Smooth muscle cell (in vitro differentiated cells): ENCODE data around the gene AQR. TPM values are rescaled to one million over a fixed set of nuclear protein-coding genes. Genes with fewer than 3 reads are reported as not detected.

Experiments
- DNase-seq: peaks from one replicate; lab custom pipeline; 2025; ENCODE audit not compliant: unreplicated experiment; lab: John Stamatoyannopoulos, UW
- H2AFZ ChIP-seq: fragments of 200-600 bp; sonication (generic); 2 replicates; pipeline ENCODE4 v1.6.0; 2016; ENCODE audit warnings: antibody characterized with exemption, low read depth, mild to moderate bottlenecking
- H3F3A ChIP-seq: fragments of 200-600 bp; sonication (generic); 2 replicates; pipeline ENCODE4 v1.6.0; 2017; ENCODE audit warnings: antibody characterized with exemption, low read depth
- H3K27ac ChIP-seq: fragments of 200-600 bp; sonication (generic); 2 replicates; pipeline ENCODE4 v1.5.1; 2016; ENCODE audit warnings: low read depth, mild to moderate bottlenecking
- H3K27me3 ChIP-seq: fragments of 200-600 bp; sonication (generic); 2 replicates; pipeline ENCODE4 v1.6.1; 2016; ENCODE audit warnings: low read depth, mild to moderate bottlenecking
- H3K36me3 ChIP-seq: fragments of 200-600 bp; sonication (generic); 2 replicates; pipeline ENCODE4 v1.5.1; 2016; ENCODE audit warnings: low read depth
- H3K4me1 ChIP-seq: fragments of 200-600 bp; sonication (generic); 2 replicates; pipeline ENCODE4 v1.5.1; 2016; ENCODE audit warnings: low read depth
- H3K4me2 ChIP-seq: fragments of 200-600 bp; sonication (generic); 2 replicates; pipeline ENCODE4 v1.6.0; 2016; ENCODE audit warnings: mild to moderate bottlenecking
- H3K4me3 ChIP-seq: fragments of 200-600 bp; sonication (generic); 2 replicates; pipeline ENCODE4 v1.5.1; 2016; ENCODE audit warnings: mild to moderate bottlenecking
- H3K79me2 ChIP-seq: fragments of 200-600 bp; sonication (generic); 2 replicates; pipeline ENCODE4 v1.6.0; 2016; ENCODE audit warnings: low read depth, mild to moderate bottlenecking
- H3K9ac ChIP-seq: fragments of 200-600 bp; sonication (generic); 2 replicates; pipeline ENCODE4 v1.6.0; 2016; ENCODE audit warnings: low read depth
- H3K9me3 ChIP-seq: fragments of 200-600 bp; sonication (generic); replicated peaks from 2 replicates; pipeline ENCODE4 v1.5.1; 2016; ENCODE audit warnings: low read depth
- H4K20me1 ChIP-seq: fragments of 200-600 bp; sonication (generic); 2 replicates; pipeline ENCODE4 v1.6.0; 2016; ENCODE audit warnings: low read depth
- CTCF ChIP-seq: fragments of 200-600 bp; sonication (generic); IDR thresholded peaks from 2 replicates; pipeline ENCODE4 v1.5.1; 2017; ENCODE audit warnings: borderline replicate concordance, mild to moderate bottlenecking, antibody characterized with exemption; ENCODE audit not compliant: insufficient read depth, poor library complexity, severe bottlenecking
- WGBS: methylation state at CpG from one replicate; pipeline ENCODE4 v1.1.7; 2016; ENCODE audit warnings: low lambda C conversion rate; 5-methylcytosine and 5-hydroxymethylcytosine counted together
- polyA plus RNA-seq: library from polyadenylated mRNA; unstranded; fragments of >200 nt; fragmentation: Nextera tagmentation; extraction: Ambion mirVana; gene quantifications from 2 replicates; pipeline ENCODE4 v1.2.1, GENCODE V29; 2016
- total RNA-seq: library from RNA; depleted of rRNA; stranded (reverse); fragments of >200 nt; gene quantifications from 2 replicates; pipeline ENCODE4 v1.2.3, GENCODE V29; 2014

AQR gene
- total and polyA plus RNA-seq, 2 experiments from 2014 or later: 13.0 to 33.6 TPM

- Histone ChIP-seq H3K9me3 (no peaks in the 10 kb centered on the region), H3K4me3 (no peak overlapping the region), H4K20me1 (no peaks in the 10 kb centered on the region), H3K4me2 (no peak overlapping the region), H3K27ac (no peak overlapping the region), H2AFZ (no peak overlapping the region), H3F3A (peaks cover 10% of the 10 kb centered on the region), H3K4me1 (no peaks in the 10 kb centered on the region), H3K79me2 (no peaks in the 10 kb centered on the region), H3K27me3 (no peaks in the 10 kb centered on the region), H3K9ac (no peak overlapping the region), H3K36me3 (no peaks in the 10 kb centered on the region)
- TF ChIP-seq CTCF: no peak
- DNase-seq: no peak
- 96% methylated on average over 6 of the region's 6 CpGs for WGBS
Observed at GRCh38 chr15:35005933-35006332, 36.4 kb upstream of the AQR start.

GRCh38 chr15:35003928-35004327, 34.4 kb upstream of the AQR start:
- Histone ChIP-seq H3K4me3 (no peak overlapping the region), H3K9me3 (no peaks in the 10 kb centered on the region), H3K4me1 (no peaks in the 10 kb centered on the region), H3K4me2 (peak overlapping the region; percentile 32), H3K27me3 (no peaks in the 10 kb centered on the region), H3K36me3 (no peaks in the 10 kb centered on the region), H3K79me2 (no peaks in the 10 kb centered on the region), H3F3A (peaks cover 10% of the 10 kb centered on the region), H3K27ac (peak overlapping the region; percentile 35), H4K20me1 (no peaks in the 10 kb centered on the region), H3K9ac (no peak overlapping the region), H2AFZ (no peak overlapping the region)
- TF ChIP-seq CTCF: no peak
- no peak for DNase-seq
- WGBS: 16% methylated on average over 3 of the region's 3 CpGs

GRCh38 chr15:35000511-35000910, 31.0 kb upstream of the AQR start:
- no peak for TF ChIP-seq CTCF
- H2AFZ ChIP-seq: no peak overlapping the region
- H3K4me2 ChIP-seq: no peak overlapping the region
- H3K79me2 ChIP-seq: no peaks in the 10 kb centered on the region
- no peak overlapping the region for H3K9ac ChIP-seq
- H3K27me3 ChIP-seq: no peaks in the 10 kb centered on the region
- H3K36me3 ChIP-seq: no peaks in the 10 kb centered on the region
- no peaks in the 10 kb centered on the region for H4K20me1 ChIP-seq
- no peaks in the 10 kb centered on the region for H3K4me1 ChIP-seq
- DNase-seq: no peak
- no peak overlapping the region for H3K4me3 ChIP-seq
- WGBS: 23% methylated on average over 1 of the region's 1 CpG
- no peak overlapping the region for H3K27ac ChIP-seq
- peaks cover 7% of the 10 kb centered on the region for H3F3A ChIP-seq
- H3K9me3 ChIP-seq: no peaks in the 10 kb centered on the region

DNA sequence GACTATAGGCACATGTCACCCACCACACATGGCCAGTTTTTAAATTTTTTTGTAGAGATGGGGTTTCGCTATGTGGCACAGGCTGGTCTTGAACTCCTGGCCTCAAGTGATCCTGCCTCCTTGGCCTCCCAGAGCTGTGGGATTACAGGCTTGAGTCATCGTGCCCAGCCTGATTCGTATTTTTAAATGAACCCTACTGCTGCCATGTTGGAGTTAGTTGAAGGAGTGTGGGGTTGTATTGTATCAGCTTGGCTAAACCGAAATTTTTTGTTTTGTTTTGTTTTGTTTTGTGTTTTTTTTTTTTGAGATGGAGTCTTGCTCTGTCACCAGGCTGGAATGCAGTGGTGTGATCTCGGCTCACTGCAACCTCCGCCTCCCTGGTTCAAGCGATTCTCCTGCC, 30.4 kb upstream of the AQR start:
- Histone ChIP-seq H3K9ac (no peak overlapping the region), H3K79me2 (no peaks in the 10 kb centered on the region), H4K20me1 (no peaks in the 10 kb centered on the region), H3K27ac (no peak overlapping the region), H3K4me3 (no peak overlapping the region), H3K4me2 (no peak overlapping the region), H3F3A (peaks cover 7% of the 10 kb centered on the region), H3K4me1 (peaks cover 5% of the 10 kb centered on the region), H3K36me3 (no peaks in the 10 kb centered on the region), H3K27me3 (no peaks in the 10 kb centered on the region), H3K9me3 (no peaks in the 10 kb centered on the region), H2AFZ (no peak overlapping the region)
- DNase-seq: no peak
- WGBS: 93% methylated on average over 7 of the region's 7 CpGs
- no peak for TF ChIP-seq CTCF
